Prostate gland (tissue), 2 donors: Measurements from ENCODE around the gene MCF2L2.

Source experiments
- POLR2A ChIP-seq: fragments of 450-650 bp; IDR thresholded peaks from one replicate; pipeline ENCODE4 v1.6.1; 2016; ENCODE audit warnings: antibody characterized with exemption, mild to moderate bottlenecking
- TF ChIP-seq, protein P1 (sequence below), 4 experiments: fragments of 200-600 bp in 2 of 4; fragments of 450-650 bp in 2 of 4; sonication (generic) in 2 of 4; IDR thresholded peaks; 1 replicate in 3 of 4; 2 replicates in 1 of 4; pipeline ENCODE4 v1.5.1; 2016 to 2019; ENCODE audit warnings: antibody characterized with exemption in 4 of 4, mild to moderate bottlenecking in 2 of 4, moderate library complexity in 2 of 4

DNA sequence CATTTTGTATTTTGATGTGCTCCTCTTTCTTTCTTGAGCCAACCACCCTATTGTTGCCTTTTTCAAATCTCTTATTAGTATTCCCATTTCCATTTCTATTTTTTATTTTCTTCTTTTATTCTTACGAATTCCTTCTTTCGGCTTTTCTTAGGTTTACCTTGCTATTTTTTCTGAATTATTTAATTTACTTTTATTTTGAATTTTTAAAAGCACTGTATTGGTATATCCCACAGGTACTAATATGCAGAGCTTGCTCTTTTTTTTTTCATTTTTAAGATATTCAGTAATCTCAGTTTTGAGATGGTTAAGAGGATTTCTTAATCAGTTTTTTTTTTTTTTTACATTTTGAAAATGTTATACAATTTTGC lies 18.4 kb upstream of the MCF2L2 start:
- TF ChIP-seq, protein P1, sequence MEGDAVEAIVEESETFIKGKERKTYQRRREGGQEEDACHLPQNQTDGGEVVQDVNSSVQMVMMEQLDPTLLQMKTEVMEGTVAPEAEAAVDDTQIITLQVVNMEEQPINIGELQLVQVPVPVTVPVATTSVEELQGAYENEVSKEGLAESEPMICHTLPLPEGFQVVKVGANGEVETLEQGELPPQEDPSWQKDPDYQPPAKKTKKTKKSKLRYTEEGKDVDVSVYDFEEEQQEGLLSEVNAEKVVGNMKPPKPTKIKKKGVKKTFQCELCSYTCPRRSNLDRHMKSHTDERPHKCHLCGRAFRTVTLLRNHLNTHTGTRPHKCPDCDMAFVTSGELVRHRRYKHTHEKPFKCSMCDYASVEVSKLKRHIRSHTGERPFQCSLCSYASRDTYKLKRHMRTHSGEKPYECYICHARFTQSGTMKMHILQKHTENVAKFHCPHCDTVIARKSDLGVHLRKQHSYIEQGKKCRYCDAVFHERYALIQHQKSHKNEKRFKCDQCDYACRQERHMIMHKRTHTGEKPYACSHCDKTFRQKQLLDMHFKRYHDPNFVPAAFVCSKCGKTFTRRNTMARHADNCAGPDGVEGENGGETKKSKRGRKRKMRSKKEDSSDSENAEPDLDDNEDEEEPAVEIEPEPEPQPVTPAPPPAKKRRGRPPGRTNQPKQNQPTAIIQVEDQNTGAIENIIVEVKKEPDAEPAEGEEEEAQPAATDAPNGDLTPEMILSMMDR (IDR thresholded peaks at IDR 0.05), result no peak
- TF ChIP-seq POLR2A, result no peak
